ENCODE data around the gene NT5C2. TPM values are rescaled to one million over a fixed set of nuclear protein-coding genes. Genes with fewer than 3 reads are reported as not detected.

NT5C2 gene
- total RNA-seq, 2 donors from 2014 or later: 105 to 114 TPM

DNA sequence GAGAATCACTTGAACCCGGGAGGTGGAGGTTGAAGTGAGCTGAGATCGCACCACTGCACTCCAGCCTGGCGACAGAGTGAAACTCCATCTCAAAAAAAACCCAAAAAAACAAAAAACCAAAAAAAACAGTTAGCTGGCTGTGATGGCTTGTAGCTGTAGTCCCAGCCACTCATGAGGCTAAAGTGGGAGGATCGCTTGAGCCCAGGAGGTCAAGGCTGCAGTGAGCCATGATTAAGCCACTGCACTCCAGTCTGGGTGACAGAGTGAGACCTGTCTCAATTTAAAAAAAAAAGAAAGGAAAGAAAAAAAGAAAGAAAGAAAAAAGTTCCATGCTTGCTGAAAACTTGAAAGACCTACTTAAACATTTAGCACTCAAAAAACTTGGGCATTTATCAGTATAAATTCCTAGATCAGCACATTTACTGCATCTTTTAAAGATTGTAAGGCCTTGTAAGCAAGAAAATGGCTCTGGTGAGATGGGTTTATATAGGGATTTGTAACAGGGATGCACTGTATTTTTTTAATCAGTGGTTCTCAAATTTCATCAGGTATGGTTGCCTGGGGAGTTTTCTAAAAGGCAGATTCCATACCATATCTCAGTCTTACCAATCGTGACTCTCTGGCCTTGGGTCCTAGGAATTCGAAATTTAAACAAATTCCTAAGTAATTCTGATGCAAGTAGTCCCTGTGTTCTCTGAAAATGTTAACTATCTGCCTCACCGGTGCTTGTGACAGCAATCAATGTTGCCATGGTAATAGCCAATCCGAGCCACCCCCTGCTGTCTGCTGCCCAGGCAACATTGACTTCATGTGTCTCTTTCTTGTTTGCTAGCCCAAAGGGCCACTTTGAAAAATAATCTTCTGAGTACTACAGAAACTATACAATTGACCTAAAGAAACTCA lies 11.5 kb upstream of the NT5C2 start:
- DNase-seq (ENCODE audit: low spot score) (no peak), ATAC-seq (ENCODE audit: insufficient number of reproducible peaks, low FRiP score, low read depth) (no peak)
- H3K27ac ChIP-seq: no peak overlapping the region
- H3K27me3 ChIP-seq (replicated peaks; ENCODE audit: insufficient read depth): no peaks in the 10 kb centered on the region
- TF ChIP-seq, protein P1, sequence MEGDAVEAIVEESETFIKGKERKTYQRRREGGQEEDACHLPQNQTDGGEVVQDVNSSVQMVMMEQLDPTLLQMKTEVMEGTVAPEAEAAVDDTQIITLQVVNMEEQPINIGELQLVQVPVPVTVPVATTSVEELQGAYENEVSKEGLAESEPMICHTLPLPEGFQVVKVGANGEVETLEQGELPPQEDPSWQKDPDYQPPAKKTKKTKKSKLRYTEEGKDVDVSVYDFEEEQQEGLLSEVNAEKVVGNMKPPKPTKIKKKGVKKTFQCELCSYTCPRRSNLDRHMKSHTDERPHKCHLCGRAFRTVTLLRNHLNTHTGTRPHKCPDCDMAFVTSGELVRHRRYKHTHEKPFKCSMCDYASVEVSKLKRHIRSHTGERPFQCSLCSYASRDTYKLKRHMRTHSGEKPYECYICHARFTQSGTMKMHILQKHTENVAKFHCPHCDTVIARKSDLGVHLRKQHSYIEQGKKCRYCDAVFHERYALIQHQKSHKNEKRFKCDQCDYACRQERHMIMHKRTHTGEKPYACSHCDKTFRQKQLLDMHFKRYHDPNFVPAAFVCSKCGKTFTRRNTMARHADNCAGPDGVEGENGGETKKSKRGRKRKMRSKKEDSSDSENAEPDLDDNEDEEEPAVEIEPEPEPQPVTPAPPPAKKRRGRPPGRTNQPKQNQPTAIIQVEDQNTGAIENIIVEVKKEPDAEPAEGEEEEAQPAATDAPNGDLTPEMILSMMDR (IDR thresholded peaks at IDR 0.05): no peak
- H3K36me3 ChIP-seq: no peaks in the 10 kb centered on the region
- peaks cover 0 to 5% of the 10 kb centered on the region in 2 donors for H3K4me1 ChIP-seq (ENCODE audit: control insufficient read depth in 1 of 2, low read depth in 2 of 2)
- no peak overlapping the region for H3K4me3 ChIP-seq
- no peaks in the 10 kb centered on the region for H3K9me3 ChIP-seq

DNA sequence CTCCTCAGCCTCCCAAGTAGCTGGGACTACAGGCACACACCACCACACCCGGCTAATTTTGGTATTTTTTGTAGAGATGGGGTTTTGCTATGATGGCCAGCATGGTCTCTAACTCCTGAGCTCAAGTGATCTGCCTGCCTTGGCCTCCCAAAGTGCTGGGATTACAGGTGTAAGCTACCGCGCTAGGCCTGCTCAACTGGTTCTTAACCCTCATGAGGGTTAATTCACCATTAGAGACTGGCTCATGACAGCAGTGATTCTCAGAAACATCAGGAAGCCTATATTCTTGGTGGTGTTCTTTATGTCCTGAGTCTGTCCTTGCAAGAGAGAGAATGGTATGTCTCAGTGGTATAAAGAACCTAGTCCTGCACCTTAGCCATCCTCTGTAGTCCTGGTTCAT lies 10.4 kb upstream of the NT5C2 start:
- H3K9me3 ChIP-seq: no peaks in the 10 kb centered on the region
- ATAC-seq (ENCODE audit: insufficient number of reproducible peaks, low FRiP score, low read depth) (no peak), DNase-seq (ENCODE audit: low spot score) (no peak)
- no peak overlapping the region for H3K4me3 ChIP-seq
- H3K36me3 ChIP-seq: no peaks in the 10 kb centered on the region
- TF ChIP-seq, protein P1 (IDR thresholded peaks at IDR 0.05): no peak
- H3K27ac ChIP-seq: no peak overlapping the region
- peaks cover 0 to 5% of the 10 kb centered on the region in 2 donors for H3K4me1 ChIP-seq (ENCODE audit: control insufficient read depth in 1 of 2, low read depth in 2 of 2)
- no peaks in the 10 kb centered on the region for H3K27me3 ChIP-seq (replicated peaks; ENCODE audit: insufficient read depth)

- Histone ChIP-seq H3K36me3 (no peaks in the 10 kb centered on the region), H3K27me3 (replicated peaks; ENCODE audit: insufficient read depth) (no peaks in the 10 kb centered on the region), H3K27ac (no peak overlapping the region), H3K4me3 (no peak overlapping the region), H3K9me3 (no peaks in the 10 kb centered on the region), H3K4me1 (ENCODE audit: control insufficient read depth in 1 of 2, low read depth in 2 of 2) (peaks cover 3 to 10% of the 10 kb centered on the region in 2 donors)
- DNase-seq (ENCODE audit: low spot score): no peak
- TF ChIP-seq, protein P1 (IDR thresholded peaks at IDR 0.05): no peak
- no peak for ATAC-seq (ENCODE audit: insufficient number of reproducible peaks, low FRiP score, low read depth)
These were observed 9.2 kb upstream of the NT5C2 start for GRCh38 chr10:103202319-103202718.

DNA sequence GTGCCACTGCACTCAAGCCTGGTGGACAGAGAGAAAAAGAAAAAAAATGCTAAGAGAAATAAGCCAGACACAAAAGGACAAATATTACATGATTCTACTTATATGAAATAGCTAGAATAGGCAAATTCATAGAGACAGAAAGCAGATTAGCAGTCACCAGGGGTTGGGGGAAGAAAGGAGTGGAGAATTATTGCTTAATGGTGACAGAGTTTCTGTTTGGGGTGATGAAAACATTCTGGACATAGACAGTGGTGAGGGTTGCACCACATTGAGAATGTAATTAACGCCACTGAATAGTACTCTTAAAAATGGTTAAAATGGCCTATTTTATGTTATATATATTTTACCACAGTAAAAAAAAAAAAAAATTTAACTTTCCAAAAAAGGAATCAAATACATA lies 6.4 kb upstream of the NT5C2 start:
- Histone ChIP-seq H3K36me3 (no peaks in the 10 kb centered on the region), H3K4me1 (ENCODE audit: control insufficient read depth in 1 of 2, low read depth in 2 of 2) (peaks cover 13 to 20% of the 10 kb centered on the region in 2 donors), H3K4me3 (no peak overlapping the region), H3K27ac (no peak overlapping the region), H3K27me3 (replicated peaks; ENCODE audit: insufficient read depth) (no peaks in the 10 kb centered on the region), H3K9me3 (no peaks in the 10 kb centered on the region)
- ATAC-seq (ENCODE audit: insufficient number of reproducible peaks, low FRiP score, low read depth): no peak
- DNase-seq (ENCODE audit: low spot score): no peak
- TF ChIP-seq, protein P1 (IDR thresholded peaks at IDR 0.05): no peak

GRCh38 chr10:103198648-103199047 lies 5.6 kb upstream of the NT5C2 start:
- Histone ChIP-seq H3K27me3 (replicated peaks; ENCODE audit: insufficient read depth) (no peaks in the 10 kb centered on the region), H3K36me3 (no peaks in the 10 kb centered on the region), H3K4me3 (no peak overlapping the region), H3K4me1 (ENCODE audit: control insufficient read depth in 1 of 2, low read depth in 2 of 2) (peaks cover 19 to 28% of the 10 kb centered on the region in 2 donors), H3K9me3 (no peaks in the 10 kb centered on the region), H3K27ac (no peak overlapping the region)
- no peak for ATAC-seq (ENCODE audit: insufficient number of reproducible peaks, low FRiP score, low read depth)
- DNase-seq (ENCODE audit: low spot score): no peak
- TF ChIP-seq, protein P1 (IDR thresholded peaks at IDR 0.05): no peak

All from thoracic aorta (tissue), 2 donors.